Endothelial cell of umbilical vein (primary cell): ENCODE data around the gene CTLA4. TPM values are rescaled to one million over a fixed set of nuclear protein-coding genes. Genes with fewer than 3 reads are reported as not detected.

Experiments used
- BruUV-seq: library from RNA; stranded (reverse); fragments of 400-500 nt; replicated peaks from 2 replicates; lab custom pipeline; 2021; lab: Mats Ljungman, UMichigan
- CTCF ChIA-PET: fragments of 300-600, 350-600 bp; sonication (Branson Sonifier 250); formaldehyde crosslinking; loops from one replicate; lab custom pipeline; 2021; ENCODE audit warnings: antibody characterized with exemption, inconsistent platforms; lab: Charles Lee
- POLR2A ChIA-PET: fragments of 300-600, 350-600 bp; sonication (Branson Sonifier 250); formaldehyde crosslinking; loops from one replicate; lab custom pipeline; 2021; ENCODE audit warnings: antibody characterized with exemption, inconsistent platforms; lab: Charles Lee
- DNase-seq: peaks from one replicate; pipeline ENCODE4 v3.0.0-alpha.2; 2011; ENCODE audit warnings: low read depth, low spot score
- FAIRE-seq: peaks from 2 replicates; lab custom pipeline; 2011; peaks lifted over from hg19 to GRCh38; lab: Jason Lieb, UNC
- H2AFZ ChIP-seq: 2 replicates; pipeline ENCODE4 v1.6.0; 2012; ENCODE audit warnings: low read depth, low read length, control low read depth, inconsistent platforms
- H3K27ac ChIP-seq: 2 replicates; pipeline ENCODE4 v1.5.1; 2011; ENCODE audit warnings: low read depth, mild to moderate bottlenecking, control low read depth, low read length, moderate library complexity; ENCODE audit not compliant: insufficient read depth
- H3K27me3 ChIP-seq, 2 experiments: 2 replicates each; pipeline versions ENCODE4 v1.6.0 to v1.6.1; 2011; ENCODE audit warnings: low read length in 2 of 2, mixed read lengths in 1 of 2; ENCODE audit not compliant: control insufficient read depth in 2 of 2, insufficient read depth in 2 of 2
- H3K36me3 ChIP-seq, 2 experiments: 2 replicates in 1 of 2; 3 replicates in 1 of 2; pipeline ENCODE4 v1.5.1; 2011; ENCODE audit warnings: low read length in 2 of 2, mild to moderate bottlenecking in 1 of 2, moderate library complexity in 1 of 2; ENCODE audit not compliant: control insufficient read depth in 2 of 2, insufficient read depth in 2 of 2; ENCODE audit errors: extremely low read depth in 1 of 2
- H3K4me1 ChIP-seq: 3 replicates; pipeline ENCODE4 v1.5.1; 2011; ENCODE audit warnings: mild to moderate bottlenecking, low read length; ENCODE audit not compliant: control insufficient read depth, insufficient read depth; ENCODE audit errors: extremely low read depth
- H3K4me2 ChIP-seq: 2 replicates; pipeline ENCODE4 v1.6.1; 2011; ENCODE audit warnings: low read length, control low read depth, mixed read lengths; ENCODE audit not compliant: insufficient read depth
- H3K4me3 ChIP-seq, 3 experiments: fragments of 200-600 bp in 1 of 3; sonication (generic), shearing (Covaris generic) in 1 of 3; replicated peaks in 1 of 3; 2 replicates each; pipeline ENCODE4 v1.5.1; 2011 to 2016; ENCODE audit warnings: control low read depth in 3 of 3, low read length in 3 of 3, mild to moderate bottlenecking in 2 of 3, inconsistent platforms in 1 of 3, low read depth in 1 of 3, moderate library complexity in 1 of 3; ENCODE audit not compliant: insufficient read depth in 1 of 3
- H3K79me2 ChIP-seq: 2 replicates; pipeline ENCODE4 v1.6.0; 2012; ENCODE audit warnings: low read length, inconsistent platforms; ENCODE audit not compliant: control insufficient read depth, insufficient read depth
- H3K9ac ChIP-seq: replicated peaks from 2 replicates; pipeline ENCODE3; 2011; ENCODE audit warnings: low read length, control low read depth; ENCODE audit not compliant: insufficient read depth; ENCODE audit errors: extremely low read depth
- H3K9me1 ChIP-seq: replicated peaks from 3 replicates; pipeline ENCODE4 v1.6.0; 2011; ENCODE audit warnings: mild to moderate bottlenecking, low read length; ENCODE audit not compliant: control insufficient read depth, insufficient read depth; ENCODE audit errors: extremely low read depth
- H3K9me3 ChIP-seq: replicated peaks from 2 replicates; pipeline ENCODE4 v1.5.1; 2012; ENCODE audit warnings: low read length, inconsistent platforms; ENCODE audit not compliant: control insufficient read depth, insufficient read depth
- H4K20me1 ChIP-seq: replicated peaks from 2 replicates; pipeline ENCODE3; 2011; ENCODE audit warnings: mild to moderate bottlenecking, low read length; ENCODE audit not compliant: control insufficient read depth, insufficient read depth; ENCODE audit errors: extremely low read depth
- EZH2 ChIP-seq: IDR thresholded peaks from 2 replicates; pipeline ENCODE4 v1.6.1; 2012; ENCODE audit warnings: borderline replicate concordance, low read depth, mild to moderate bottlenecking, moderate library complexity, low read length, inconsistent platforms; ENCODE audit not compliant: severe bottlenecking
- FOS ChIP-seq: IDR thresholded peaks from 2 replicates; pipeline ENCODE4 v1.6.1; 2011; ENCODE audit warnings: mild to moderate bottlenecking, low read length, moderate library complexity, borderline replicate concordance; ENCODE audit not compliant: insufficient read depth
- GATA2 ChIP-seq: IDR thresholded peaks from 2 replicates; pipeline ENCODE4 v1.7.0; 2011; ENCODE audit warnings: low read depth, mild to moderate bottlenecking, moderate library complexity, mixed read lengths, low read length; ENCODE audit not compliant: insufficient read length, insufficient read depth
- JUN ChIP-seq: IDR thresholded peaks from 2 replicates; pipeline ENCODE4 v1.6.1; 2011; ENCODE audit warnings: borderline replicate concordance, low read depth; ENCODE audit not compliant: insufficient read length, insufficient read depth
- MYC ChIP-seq: IDR thresholded peaks from one replicate; pipeline ENCODE4 v1.6.1; 2011; ENCODE audit warnings: mild to moderate bottlenecking, low read depth, low read length
- POLR2A ChIP-seq: IDR thresholded peaks from 2 replicates; pipeline ENCODE4 v1.6.1; 2012; ENCODE audit warnings: low read depth, mild to moderate bottlenecking, control low read depth, low read length
- POLR2AphosphoS5 ChIP-seq: IDR thresholded peaks from 2 replicates; pipeline ENCODE4 v1.6.1; 2012; ENCODE audit warnings: low read depth, mild to moderate bottlenecking, control low read depth, low read length, moderate library complexity; ENCODE audit not compliant: insufficient read depth
- dilution Hi-C: fragments of 300-500 bp; cut with MboI; formaldehyde crosslinking; loops from one replicate; pipeline ENCODE4 v1.15.0; 2019; ENCODE audit warnings: low sequenced_read_pairs; ENCODE audit not compliant: extremely low pct_ligation_motif_present
- intact Hi-C: fragments of 100-400 bp; cut with micrococcal nuclease; formaldehyde crosslinking; loops from one replicate; pipeline ENCODE4 v1.10.0; 2022
- polyA plus RNA-seq, 4 experiments: library from polyadenylated mRNA; depleted of rRNA in 3 of 4; stranded (reverse) in 3 of 4; unstranded in 1 of 4; fragments of >200 nt; gene quantifications; 2 replicates each; pipeline versions ENCODE4 v1.2.1 to v1.2.3, GENCODE V29; 2011 to 2012; ENCODE audit warnings: missing spikeins in 1 of 4
- total RNA-seq: library from RNA; stranded (reverse); gene quantifications from 2 replicates; pipeline ENCODE4 v1.2.3, GENCODE V29; 2021
- TF ChIP-seq, protein P1 (sequence below), 2 donors: IDR thresholded peaks; 1 replicate in 1 of 2; 2 replicates in 1 of 2; pipeline ENCODE4 v1.5.1; 2011; ENCODE audit warnings: low read length in 2 of 2, mild to moderate bottlenecking in 2 of 2, moderate library complexity in 2 of 2, control low read depth in 1 of 2, inconsistent platforms in 1 of 2, low read depth in 1 of 2; ENCODE audit not compliant: insufficient read depth in 1 of 2; ENCODE audit errors: extremely low read depth in 1 of 2
- TF ChIP-seq, protein P2 (sequence below): IDR thresholded peaks from 2 replicates; pipeline ENCODE4 v1.6.1; 2011; ENCODE audit not compliant: insufficient read depth, insufficient read length

CTLA4 gene
- total and polyA plus RNA-seq, 2 donors (not counting 3 experiments of a cell fraction or from before 2014, with no cell fraction given) = not detected

DNA sequence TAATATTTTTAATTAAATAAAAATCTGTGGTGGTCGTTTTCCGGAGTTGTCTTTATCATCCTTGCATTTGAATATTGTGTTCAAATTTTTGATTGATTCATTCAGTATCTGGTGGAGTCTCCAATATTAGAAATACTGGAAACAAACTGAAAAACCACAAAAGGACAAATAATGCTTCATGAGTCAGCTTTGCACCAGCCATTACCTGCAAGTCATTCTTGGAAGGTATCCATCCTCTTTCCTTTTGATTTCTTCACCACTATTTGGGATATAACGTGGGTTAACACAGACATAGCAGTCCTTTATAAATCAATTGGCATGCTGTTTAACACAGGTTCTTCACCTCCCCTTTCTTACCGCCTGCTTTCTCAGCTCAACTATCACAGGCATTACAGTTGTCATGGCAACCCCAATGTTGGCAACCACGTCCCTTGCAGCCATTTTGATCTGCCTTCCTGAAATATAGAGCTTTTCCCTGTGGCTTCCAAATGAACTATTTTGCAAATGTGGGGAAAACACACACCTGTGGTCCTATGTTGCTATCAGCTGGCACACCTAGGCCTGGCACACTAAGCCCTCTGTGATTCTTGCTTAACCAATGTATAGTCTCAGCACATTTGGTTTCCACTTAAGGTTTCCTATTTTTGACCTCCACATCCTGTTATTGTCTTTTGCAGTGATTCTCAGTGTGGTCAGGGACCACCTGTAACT lies 6.5 kb downstream of the CTLA4 start:
- ChIA-PET CTCF (interaction anchor here (1.0 to 2.1 kb wide), 2 partner anchors 13 to 36 kb away, joined by 3 to 7 read pairs; no protein-coding TSS in a partner anchor), POLR2A (no interaction called here)
- H3K4me2 ChIP-seq = no peak overlapping the region
- BruUV-seq = no TSS peak
- no peak overlapping the region for H3K27ac ChIP-seq
- H3K79me2 ChIP-seq = no peaks in the 10 kb centered on the region
- H3K9me1 ChIP-seq = no peaks in the 10 kb centered on the region
- no peaks in the 10 kb centered on the region for H3K4me1 ChIP-seq
- dilution Hi-C loops (no loop called here), intact Hi-C loops (no loop called here)
- DNase-seq (no peak), FAIRE-seq (no peak)
- no peaks in the 10 kb centered on the region for H4K20me1 ChIP-seq
- no peaks in the 10 kb centered on the region for H3K36me3 ChIP-seq
- no peak overlapping the region for H3K9ac ChIP-seq
- TF ChIP-seq, protein P1, sequence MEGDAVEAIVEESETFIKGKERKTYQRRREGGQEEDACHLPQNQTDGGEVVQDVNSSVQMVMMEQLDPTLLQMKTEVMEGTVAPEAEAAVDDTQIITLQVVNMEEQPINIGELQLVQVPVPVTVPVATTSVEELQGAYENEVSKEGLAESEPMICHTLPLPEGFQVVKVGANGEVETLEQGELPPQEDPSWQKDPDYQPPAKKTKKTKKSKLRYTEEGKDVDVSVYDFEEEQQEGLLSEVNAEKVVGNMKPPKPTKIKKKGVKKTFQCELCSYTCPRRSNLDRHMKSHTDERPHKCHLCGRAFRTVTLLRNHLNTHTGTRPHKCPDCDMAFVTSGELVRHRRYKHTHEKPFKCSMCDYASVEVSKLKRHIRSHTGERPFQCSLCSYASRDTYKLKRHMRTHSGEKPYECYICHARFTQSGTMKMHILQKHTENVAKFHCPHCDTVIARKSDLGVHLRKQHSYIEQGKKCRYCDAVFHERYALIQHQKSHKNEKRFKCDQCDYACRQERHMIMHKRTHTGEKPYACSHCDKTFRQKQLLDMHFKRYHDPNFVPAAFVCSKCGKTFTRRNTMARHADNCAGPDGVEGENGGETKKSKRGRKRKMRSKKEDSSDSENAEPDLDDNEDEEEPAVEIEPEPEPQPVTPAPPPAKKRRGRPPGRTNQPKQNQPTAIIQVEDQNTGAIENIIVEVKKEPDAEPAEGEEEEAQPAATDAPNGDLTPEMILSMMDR (IDR thresholded peaks at IDR 0.05; ENCODE audit: extremely low read depth in 1 of 2, insufficient read depth in 1 of 2, low read depth in 1 of 2, low read length in 2 of 2) = no peak
- TF ChIP-seq MYC = no peak
- no peak for TF ChIP-seq GATA2
- no peak for TF ChIP-seq EZH2
- no peak for TF ChIP-seq POLR2A
- TF ChIP-seq POLR2AphosphoS5 = no peak
- no peak for TF ChIP-seq JUN
- TF ChIP-seq FOS = no peak
- TF ChIP-seq, protein P2, sequence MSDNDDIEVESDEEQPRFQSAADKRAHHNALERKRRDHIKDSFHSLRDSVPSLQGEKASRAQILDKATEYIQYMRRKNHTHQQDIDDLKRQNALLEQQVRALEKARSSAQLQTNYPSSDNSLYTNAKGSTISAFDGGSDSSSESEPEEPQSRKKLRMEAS = no peak
- H3K27me3 ChIP-seq = peaks cover 7 to 10% of the 10 kb centered on the region in 2 experiments
- no peaks in the 10 kb centered on the region for H3K9me3 ChIP-seq
- no peak overlapping the region for H2AFZ ChIP-seq
- H3K4me3 ChIP-seq = no peak overlapping the region
